ENCODE results near the gene PPP1R9B.

GRCh38 chr17:50088952-50089825 lies 61.3 kb downstream of the PPP1R9B start:
- no peak for TF ChIP-seq MAX (IDR thresholded peaks at IDR 0.05)
- TF ChIP-seq, protein P1, sequence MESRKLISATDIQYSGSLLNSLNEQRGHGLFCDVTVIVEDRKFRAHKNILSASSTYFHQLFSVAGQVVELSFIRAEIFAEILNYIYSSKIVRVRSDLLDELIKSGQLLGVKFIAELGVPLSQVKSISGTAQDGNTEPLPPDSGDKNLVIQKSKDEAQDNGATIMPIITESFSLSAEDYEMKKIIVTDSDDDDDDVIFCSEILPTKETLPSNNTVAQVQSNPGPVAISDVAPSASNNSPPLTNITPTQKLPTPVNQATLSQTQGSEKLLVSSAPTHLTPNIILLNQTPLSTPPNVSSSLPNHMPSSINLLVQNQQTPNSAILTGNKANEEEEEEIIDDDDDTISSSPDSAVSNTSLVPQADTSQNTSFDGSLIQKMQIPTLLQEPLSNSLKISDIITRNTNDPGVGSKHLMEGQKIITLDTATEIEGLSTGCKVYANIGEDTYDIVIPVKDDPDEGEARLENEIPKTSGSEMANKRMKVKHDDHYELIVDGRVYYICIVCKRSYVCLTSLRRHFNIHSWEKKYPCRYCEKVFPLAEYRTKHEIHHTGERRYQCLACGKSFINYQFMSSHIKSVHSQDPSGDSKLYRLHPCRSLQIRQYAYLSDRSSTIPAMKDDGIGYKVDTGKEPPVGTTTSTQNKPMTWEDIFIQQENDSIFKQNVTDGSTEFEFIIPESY (IDR thresholded peaks at IDR 0.05; ENCODE audit: extremely low read depth, insufficient replicate concordance, low read length): no peak
- 0 out of 2 replicates have a peak, but pooled peaks have one; percentile 5 for TF ChIP-seq POLR2AphosphoS5 (IDR thresholded peaks at IDR 0.05; ENCODE audit: low read depth, low read length)
- TF ChIP-seq, protein P2, sequence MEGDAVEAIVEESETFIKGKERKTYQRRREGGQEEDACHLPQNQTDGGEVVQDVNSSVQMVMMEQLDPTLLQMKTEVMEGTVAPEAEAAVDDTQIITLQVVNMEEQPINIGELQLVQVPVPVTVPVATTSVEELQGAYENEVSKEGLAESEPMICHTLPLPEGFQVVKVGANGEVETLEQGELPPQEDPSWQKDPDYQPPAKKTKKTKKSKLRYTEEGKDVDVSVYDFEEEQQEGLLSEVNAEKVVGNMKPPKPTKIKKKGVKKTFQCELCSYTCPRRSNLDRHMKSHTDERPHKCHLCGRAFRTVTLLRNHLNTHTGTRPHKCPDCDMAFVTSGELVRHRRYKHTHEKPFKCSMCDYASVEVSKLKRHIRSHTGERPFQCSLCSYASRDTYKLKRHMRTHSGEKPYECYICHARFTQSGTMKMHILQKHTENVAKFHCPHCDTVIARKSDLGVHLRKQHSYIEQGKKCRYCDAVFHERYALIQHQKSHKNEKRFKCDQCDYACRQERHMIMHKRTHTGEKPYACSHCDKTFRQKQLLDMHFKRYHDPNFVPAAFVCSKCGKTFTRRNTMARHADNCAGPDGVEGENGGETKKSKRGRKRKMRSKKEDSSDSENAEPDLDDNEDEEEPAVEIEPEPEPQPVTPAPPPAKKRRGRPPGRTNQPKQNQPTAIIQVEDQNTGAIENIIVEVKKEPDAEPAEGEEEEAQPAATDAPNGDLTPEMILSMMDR (IDR thresholded peaks at IDR 0.05 in 2 of 3, conservative IDR thresholded peaks at IDR 0.05 in 1 of 3; ENCODE audit: borderline replicate concordance in 1 of 3, insufficient read depth in 1 of 3, low read depth in 2 of 3, low read length in 2 of 3): no peak
- no peak for TF ChIP-seq FOSL1 (IDR thresholded peaks at IDR 0.05; ENCODE audit: low read depth)
- no peak for TF ChIP-seq EZH2 (IDR thresholded peaks at IDR 0.05)
- no peak for TF ChIP-seq JUND (IDR thresholded peaks at IDR 0.05)
- TF ChIP-seq CEBPB (IDR thresholded peaks at IDR 0.05; ENCODE audit: low read depth): no peak
- TF ChIP-seq POLR2A (IDR thresholded peaks at IDR 0.05; ENCODE audit: borderline replicate concordance, extremely low read depth, insufficient read depth, insufficient read length): no peak
- TF ChIP-seq EZH2phosphoT487 (IDR thresholded peaks at IDR 0.05; ENCODE audit: borderline replicate concordance): no peak
- TF ChIP-seq YY1 (IDR thresholded peaks at IDR 0.05; ENCODE audit: extremely low read depth, insufficient replicate concordance, low read depth, low read length): no peak
- TF ChIP-seq ZFX (IDR thresholded peaks at IDR 0.05): no peak
- no peak for TF ChIP-seq ZNF274 (IDR thresholded peaks at IDR 0.05; ENCODE audit: low read depth, low read length)

Data from HCT116 (cell line).